Spinal cord (tissue), 10 donors: ENCODE data around the gene NTM. TPM values are rescaled to one million over a fixed set of nuclear protein-coding genes. Genes with fewer than 3 reads are reported as not detected.

Experiments used
- DNase-seq, 6 donors: peaks; one replicate each; pipeline versions ENCODE4 v3.0.0 to v3.0.0-alpha.2; 2013 to 2015; ENCODE audit warnings: low spot score in 6 of 6, low read depth in 4 of 6
- H3K27ac ChIP-seq: one replicate; pipeline ENCODE4 v1.5.1; 2013; ENCODE audit warnings: low read depth, low read length, control low read depth
- H3K27me3 ChIP-seq: one replicate; pipeline ENCODE4 v1.6.1; 2013; ENCODE audit warnings: low read length; ENCODE audit not compliant: control insufficient read depth, insufficient read depth
- H3K36me3 ChIP-seq: one replicate; pipeline ENCODE4 v1.6.1; 2013; ENCODE audit warnings: low read length; ENCODE audit not compliant: control insufficient read depth, insufficient read depth
- H3K4me1 ChIP-seq: one replicate; pipeline ENCODE4 v1.6.1; 2013; ENCODE audit warnings: low read length; ENCODE audit not compliant: control insufficient read depth, insufficient read depth
- H3K4me3 ChIP-seq: one replicate; pipeline ENCODE4 v1.5.1; 2013; ENCODE audit warnings: low read depth, low read length, control low read depth
- H3K9me3 ChIP-seq: one replicate; pipeline ENCODE4 v1.6.1; 2013; ENCODE audit warnings: low read length; ENCODE audit not compliant: control insufficient read depth, insufficient read depth
- WGBS: methylation state at CpG from one replicate; pipeline ENCODE4 v1.1.5; 2013; ENCODE audit warnings: missing lambda C conversion rate; ENCODE audit not compliant: insufficient coverage; 5-methylcytosine and 5-hydroxymethylcytosine counted together
- polyA plus RNA-seq, 2 donors: library from polyadenylated mRNA; unstranded; fragments of 120-200 nt; gene quantifications; one replicate each; pipeline ENCODE4 v1.2.1, GENCODE V29; 2013; ENCODE audit not compliant: insufficient read length in 2 of 2
- total RNA-seq, 2 donors: library from RNA; depleted of rRNA in 1 of 2; stranded (reverse); fragments of 120-200 nt in 1 of 2; fragments of >200 nt in 1 of 2; gene quantifications; one replicate each; pipeline versions ENCODE4 v1.2.3 to v1.2.4, GENCODE V29; 2013 to 2014
- donor health status: healthy.

Gene NTM
- total and polyA plus RNA-seq, 4 donors, result 69.3 to 181 (median 155) TPM

DNA sequence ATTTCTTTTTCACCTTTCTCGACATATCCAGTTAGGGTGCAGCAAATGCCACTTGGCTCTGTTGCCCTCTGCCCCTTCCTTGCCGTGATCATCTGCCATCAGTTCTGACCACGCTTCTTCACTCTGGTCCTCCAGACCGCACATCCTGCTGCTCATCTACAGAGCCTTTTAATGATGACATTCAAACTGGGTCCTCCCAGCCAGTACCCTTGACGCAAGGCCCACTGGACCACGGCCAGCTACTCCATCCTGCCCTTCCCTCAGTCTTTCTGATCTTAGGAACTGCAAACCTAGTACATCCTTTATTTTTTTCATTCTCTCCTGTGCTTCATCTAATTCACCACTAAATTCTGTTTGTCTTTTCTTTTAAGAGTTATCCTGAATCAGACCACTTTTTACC lies 551.8 kb downstream of the NTM start:
- no peak overlapping the region for H3K27ac ChIP-seq
- WGBS, result 95% methylated on average over 6 of the region's 6 CpGs
- DNase-seq, result no peak

DNA sequence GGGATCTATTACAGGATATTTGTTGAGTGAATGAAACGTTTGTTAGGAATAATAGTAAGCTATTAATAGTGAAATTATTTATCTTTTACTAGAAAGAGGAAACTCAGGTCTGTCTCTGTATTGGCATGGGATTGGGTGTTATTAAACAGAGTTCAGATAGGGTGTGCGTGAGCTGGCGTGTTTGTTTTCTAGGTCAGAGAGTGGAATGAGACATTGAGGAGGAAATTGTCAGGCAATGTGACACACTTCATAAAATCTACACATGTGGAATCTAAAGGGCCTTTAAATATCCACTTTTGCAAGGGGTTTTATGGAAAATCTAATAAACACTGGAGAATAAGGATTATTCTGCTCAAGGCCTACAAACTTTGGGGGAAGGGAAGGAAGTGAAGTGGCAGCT lies 552.9 kb downstream of the NTM start:
- Histone ChIP-seq H3K9me3 (no peaks in the 10 kb centered on the region), H3K27ac (no peak overlapping the region), H3K4me3 (no peak overlapping the region), H3K4me1 (peaks cover 8% of the 10 kb centered on the region), H3K27me3 (no peaks in the 10 kb centered on the region), H3K36me3 (peaks cover 3% of the 10 kb centered on the region)
- peak in 1 of 6 donors; percentile 20 for DNase-seq
- WGBS, result 92% methylated on average over 2 of the region's 3 CpGs

More for the DNA sequence above, 551.8 kb downstream of the NTM start:
- H3K4me1 ChIP-seq, result peaks cover 8% of the 10 kb centered on the region
- no peak overlapping the region for H3K4me3 ChIP-seq
- no peaks in the 10 kb centered on the region for H3K9me3 ChIP-seq
- H3K36me3 ChIP-seq, result peaks cover 3% of the 10 kb centered on the region
- no peaks in the 10 kb centered on the region for H3K27me3 ChIP-seq

DNA sequence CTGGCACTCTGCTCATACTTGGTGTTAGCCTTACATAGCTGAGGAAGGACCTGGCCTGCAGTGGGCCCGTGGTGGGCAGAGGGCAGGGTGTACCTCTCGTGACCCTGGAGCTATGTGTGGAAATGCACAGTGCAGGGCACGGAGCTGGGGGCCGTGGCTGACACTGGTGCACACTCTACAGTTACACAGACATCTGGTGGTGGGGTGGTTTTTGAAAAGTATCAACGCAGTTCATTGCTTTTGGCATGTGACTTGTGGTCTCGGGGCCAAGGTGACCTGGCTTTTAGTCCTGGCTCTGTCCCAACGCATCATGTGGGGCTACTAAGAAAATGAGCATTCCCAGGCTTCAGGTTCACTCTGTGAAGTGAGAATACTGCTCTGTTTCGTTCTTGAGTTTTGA lies 553.6 kb downstream of the NTM start:
- Histone ChIP-seq H3K4me1 (peaks cover 8% of the 10 kb centered on the region), H3K27ac (no peak overlapping the region)
- 51% methylated on average over 5 of the region's 8 CpGs for WGBS

DNA sequence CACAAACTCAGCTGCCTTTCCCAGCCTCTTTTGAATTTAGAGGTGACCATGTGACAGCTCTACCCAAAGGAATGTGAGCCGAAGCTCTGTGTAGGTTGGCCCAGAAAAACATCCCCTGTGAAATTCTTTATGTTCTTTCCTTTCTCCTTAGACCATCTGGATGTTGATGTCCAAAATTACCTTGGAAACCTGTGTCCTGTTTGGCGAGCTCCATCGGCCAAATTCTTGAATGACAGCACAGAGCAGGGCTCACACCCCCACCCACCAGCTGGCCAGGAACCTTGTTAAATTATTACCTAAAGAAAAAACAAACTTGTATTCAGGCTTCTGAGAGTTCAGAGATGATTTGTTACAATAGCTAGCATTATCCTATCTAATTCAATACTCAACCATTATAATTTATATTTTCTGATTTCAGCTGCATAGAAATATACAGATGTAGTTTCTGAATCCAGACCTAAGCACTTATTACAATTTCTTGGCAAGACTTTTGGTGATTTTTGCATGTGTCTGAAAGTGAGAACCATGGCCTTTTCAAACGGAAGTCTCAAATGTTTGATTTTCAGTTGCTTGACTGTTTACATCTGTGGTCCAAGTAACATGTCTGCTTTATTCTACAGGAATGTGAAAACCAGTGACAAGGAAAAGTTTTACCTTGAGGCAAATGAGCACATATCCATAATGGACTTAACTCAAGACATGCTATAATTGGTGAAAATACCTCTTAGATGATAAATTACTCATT lies 554.2 kb downstream of the NTM start:
- DNase-seq, result peak in 1 of 6 donors; percentile 46
- 33% methylated on average over 3 of the region's 4 CpGs for WGBS
- Histone ChIP-seq H3K27me3 (no peaks in the 10 kb centered on the region), H3K4me3 (no peak overlapping the region), H3K36me3 (peaks cover 3% of the 10 kb centered on the region), H3K27ac (no peak overlapping the region), H3K4me1 (peaks cover 8% of the 10 kb centered on the region), H3K9me3 (no peaks in the 10 kb centered on the region)

More for the DNA sequence above, 553.6 kb downstream of the NTM start:
- no peak for DNase-seq
- Histone ChIP-seq H3K36me3 (peaks cover 3% of the 10 kb centered on the region), H3K27me3 (no peaks in the 10 kb centered on the region), H3K4me3 (no peak overlapping the region), H3K9me3 (no peaks in the 10 kb centered on the region)

DNA sequence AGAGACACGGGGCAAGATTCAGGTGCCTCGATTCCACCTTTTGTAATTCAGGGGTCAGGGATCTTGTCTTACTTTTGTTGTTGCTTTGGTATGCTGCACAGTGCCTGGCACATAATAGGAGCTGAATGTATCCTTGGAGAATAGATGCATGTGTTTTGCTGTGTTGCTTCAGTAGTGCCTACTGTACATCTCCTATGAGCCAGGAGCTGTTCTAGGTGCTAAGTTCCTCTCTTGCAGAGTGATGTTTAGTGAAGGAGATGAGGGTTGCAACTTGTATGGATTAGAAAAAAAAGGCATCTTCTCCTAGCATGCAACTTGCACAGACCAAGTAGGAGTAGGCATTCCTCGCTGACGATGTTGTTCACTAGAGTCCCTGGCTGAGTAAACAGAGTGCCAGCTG lies 555.4 kb downstream of the NTM start:
- H3K4me1 ChIP-seq, result peaks cover 8% of the 10 kb centered on the region
- no peaks in the 10 kb centered on the region for H3K27me3 ChIP-seq
- DNase-seq, result no peak
- no peaks in the 10 kb centered on the region for H3K9me3 ChIP-seq
- H3K36me3 ChIP-seq, result peaks cover 3% of the 10 kb centered on the region
- WGBS, result 87% methylated on average over 4 of the region's 4 CpGs
- H3K27ac ChIP-seq, result no peak overlapping the region
- no peak overlapping the region for H3K4me3 ChIP-seq

DNA sequence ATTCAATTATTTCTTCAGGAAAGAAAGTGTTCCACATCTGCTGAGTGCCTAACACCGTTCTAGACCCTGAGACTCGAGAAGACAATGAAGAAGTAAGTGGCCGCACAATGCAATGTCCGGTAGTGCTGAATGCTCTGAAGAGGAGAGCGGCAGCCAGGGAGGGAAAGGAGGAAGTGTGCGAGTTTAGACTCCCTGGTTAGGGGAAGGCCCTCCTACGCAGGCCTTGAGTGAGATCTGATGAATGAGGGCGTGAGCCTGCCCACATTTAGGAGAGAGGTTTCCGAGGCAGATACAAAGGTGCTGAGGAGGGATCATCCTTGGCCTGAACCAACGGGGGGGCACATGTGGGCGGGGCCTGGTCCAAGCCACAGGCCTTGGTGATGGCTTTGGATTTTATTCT lies 558.6 kb downstream of the NTM start:
- DNase-seq, result no peak
- no peaks in the 10 kb centered on the region for H3K9me3 ChIP-seq
- no peak overlapping the region for H3K27ac ChIP-seq
- no peak overlapping the region for H3K4me3 ChIP-seq
- no peaks in the 10 kb centered on the region for H3K27me3 ChIP-seq
- 72% methylated on average over 11 of the region's 11 CpGs for WGBS
- peaks cover 16% of the 10 kb centered on the region for H3K4me1 ChIP-seq
- peaks cover 3% of the 10 kb centered on the region for H3K36me3 ChIP-seq

DNA sequence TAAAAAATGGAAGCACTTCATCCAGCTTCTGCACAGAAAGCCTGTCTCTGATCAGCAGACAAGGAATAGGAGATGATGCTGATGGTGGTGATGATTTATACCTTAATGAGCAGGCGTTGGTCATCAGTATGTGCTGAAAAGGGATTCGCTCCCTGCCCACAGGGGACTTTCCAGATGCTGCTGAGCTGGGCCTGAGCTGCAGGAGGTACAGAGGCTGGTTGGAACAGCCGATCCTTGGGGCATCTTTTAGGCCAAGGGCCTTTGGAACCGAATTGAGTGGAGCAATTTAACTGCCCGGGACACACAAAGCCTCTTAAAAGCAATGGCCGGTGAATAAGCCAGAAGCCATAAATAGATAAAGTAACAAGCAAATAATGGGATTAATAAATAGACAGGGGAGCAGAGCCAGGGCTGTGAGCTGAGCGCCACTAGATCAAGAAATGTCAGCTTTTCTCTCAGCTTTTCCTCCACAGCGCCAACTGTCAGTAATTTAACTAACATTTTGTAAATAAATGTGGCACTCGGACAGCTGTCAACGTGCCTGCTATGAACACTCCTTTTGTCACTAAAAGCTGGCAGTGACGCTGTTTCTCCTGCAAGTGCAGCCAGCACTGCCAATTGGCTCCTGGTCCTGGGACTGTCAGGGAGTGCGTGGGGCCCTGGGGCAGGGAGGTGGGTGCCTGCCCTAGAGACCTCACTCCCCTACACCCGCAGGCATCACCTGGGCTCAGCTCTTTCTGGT lies 562.3 kb downstream of the NTM start:
- no peak overlapping the region for H3K4me3 ChIP-seq
- H3K9me3 ChIP-seq, result no peaks in the 10 kb centered on the region
- H3K36me3 ChIP-seq, result no peaks in the 10 kb centered on the region
- peaks cover 14% of the 10 kb centered on the region for H3K4me1 ChIP-seq
- H3K27ac ChIP-seq, result no peak overlapping the region
- DNase-seq, result peak in 4 of 6 donors; percentile 65 to 94 (median 74)
- H3K27me3 ChIP-seq, result no peaks in the 10 kb centered on the region
- WGBS, result 39% methylated on average over 13 of the region's 13 CpGs

DNA sequence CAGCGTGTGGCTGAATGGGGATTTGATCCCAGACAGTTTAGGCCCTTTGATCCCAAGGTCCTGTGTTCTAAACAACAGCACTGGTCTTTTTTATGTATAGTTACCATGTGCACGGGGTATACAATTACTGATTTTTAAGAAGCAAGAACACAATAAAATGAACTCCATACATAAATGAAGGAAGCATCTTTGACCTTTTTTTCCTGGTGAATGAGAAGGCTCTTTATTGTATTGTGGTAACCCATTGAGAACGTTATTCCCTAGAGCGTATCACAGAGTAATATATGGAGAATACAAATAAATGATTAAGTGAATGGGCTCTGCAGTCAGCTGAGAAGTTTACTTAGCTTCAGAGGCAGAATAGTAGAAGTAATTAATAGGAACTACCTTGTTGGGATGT lies 563.6 kb downstream of the NTM start:
- no peaks in the 10 kb centered on the region for H3K36me3 ChIP-seq
- H3K4me1 ChIP-seq, result peaks cover 21% of the 10 kb centered on the region
- no peak overlapping the region for H3K4me3 ChIP-seq
- no peaks in the 10 kb centered on the region for H3K9me3 ChIP-seq
- DNase-seq, result no peak
- WGBS, result 83% methylated on average over 1 of the region's 4 CpGs
- H3K27ac ChIP-seq, result no peak overlapping the region
- H3K27me3 ChIP-seq, result no peaks in the 10 kb centered on the region

DNA sequence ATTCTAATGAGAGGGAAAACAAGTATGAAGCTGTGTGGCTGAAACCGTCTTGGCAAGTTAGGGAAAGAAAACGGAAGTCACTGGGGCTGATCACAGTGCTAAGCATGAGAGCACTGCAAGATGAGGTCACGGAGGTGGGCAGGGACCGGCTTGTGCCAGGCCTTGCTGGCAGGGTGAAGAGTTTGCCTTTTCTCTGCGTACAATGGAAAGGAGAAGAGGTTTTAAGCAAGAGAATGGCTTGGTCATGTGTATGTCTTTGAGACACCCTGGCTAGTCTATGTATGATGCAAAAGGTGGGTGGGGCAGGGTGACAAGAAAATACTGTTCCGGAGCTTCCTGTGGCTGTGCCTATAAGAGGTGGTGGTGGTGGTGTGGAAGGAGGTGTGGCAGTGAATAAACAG lies 567.9 kb downstream of the NTM start:
- H3K4me3 ChIP-seq, result no peak overlapping the region
- no peaks in the 10 kb centered on the region for H3K27me3 ChIP-seq
- WGBS, result 46% methylated on average over 6 of the region's 6 CpGs
- H3K36me3 ChIP-seq, result no peaks in the 10 kb centered on the region
- H3K4me1 ChIP-seq, result peaks cover 14% of the 10 kb centered on the region
- peak in 3 of 6 donors; percentile 26 to 74 (median 67) for DNase-seq
- no peaks in the 10 kb centered on the region for H3K9me3 ChIP-seq
- no peak overlapping the region for H3K27ac ChIP-seq

DNA sequence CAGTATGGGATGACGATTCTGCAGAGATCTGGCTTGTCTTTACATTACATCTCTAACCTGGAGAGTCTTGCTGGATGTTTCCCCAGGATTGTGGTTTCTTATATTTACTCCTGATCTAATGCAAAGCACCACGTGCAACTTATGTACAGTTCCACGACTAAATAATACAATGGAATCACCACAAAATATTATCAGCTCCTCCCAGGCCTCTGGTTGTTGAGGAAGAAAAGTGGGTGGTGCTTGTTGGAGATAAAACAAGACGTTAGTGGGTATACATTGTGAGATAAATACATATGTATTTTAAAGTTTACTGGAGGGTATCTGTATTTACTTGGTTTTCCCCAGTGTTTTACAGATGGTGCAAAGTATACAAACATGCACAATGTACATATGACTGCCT lies 569.7 kb downstream of the NTM start:
- WGBS, result 100% methylated on average over 1 of the region's 4 CpGs
- no peak overlapping the region for H3K27ac ChIP-seq
- H3K36me3 ChIP-seq, result no peaks in the 10 kb centered on the region
- no peak for DNase-seq
- H3K27me3 ChIP-seq, result no peaks in the 10 kb centered on the region
- peaks cover 16% of the 10 kb centered on the region for H3K4me1 ChIP-seq
- H3K4me3 ChIP-seq, result no peak overlapping the region
- H3K9me3 ChIP-seq, result no peaks in the 10 kb centered on the region
